Upper lobe of left lung (tissue), 4 donors: Measurements from ENCODE around the gene RCCD1.

Experiments
- CTCF ChIP-seq, 6 experiments: fragments of 450-650 bp in 4 of 6; fragments of 200-600 bp in 2 of 6; sonication (generic) in 2 of 6; IDR thresholded peaks; one replicate each; pipeline ENCODE4 v1.5.1; 2016 to 2019; ENCODE audit warnings: antibody characterized with exemption in 6 of 6
- EP300 ChIP-seq, 4 donors: sonication (generic); formaldehyde crosslinking; IDR thresholded peaks; one replicate each; pipeline ENCODE4 v1.5.1; 2017; ENCODE audit warnings: antibody characterized with exemption in 4 of 4, control low read depth in 2 of 4
- POLR2A ChIP-seq, 4 donors: fragments of 450-650 bp; IDR thresholded peaks; one replicate each; pipeline ENCODE4 v1.5.1; 2016 to 2017; ENCODE audit warnings: antibody characterized with exemption in 4 of 4, mild to moderate bottlenecking in 2 of 4
- POLR2AphosphoS5 ChIP-seq, 2 donors: sonication (generic); formaldehyde crosslinking; IDR thresholded peaks; one replicate each; pipeline ENCODE4 v1.5.1; 2017; ENCODE audit warnings: antibody characterized with exemption in 2 of 2

- TF ChIP-seq CTCF (IDR thresholded peaks at IDR 0.05) (no peak), EP300 (IDR thresholded peaks at IDR 0.05) (no peak), POLR2A (IDR thresholded peaks at IDR 0.05) (no peak), POLR2AphosphoS5 (IDR thresholded peaks at IDR 0.05) (no peak)
Measured at GRCh38 chr15:90946538-90946937, 8.1 kb upstream of the RCCD1 start.
